ENCODE measurements around the gene NALCN. TPM values are rescaled to one million over a fixed set of nuclear protein-coding genes. Genes with fewer than 3 reads are reported as not detected.

NALCN gene
- total RNA-seq, result 2.3 TPM
- long read RNA-seq, partial matches to known transcripts, result 1 of 2 reads
- long read RNA-seq, other reads (novel, unspliced or antisense), result 1 of 2 reads

DNA sequence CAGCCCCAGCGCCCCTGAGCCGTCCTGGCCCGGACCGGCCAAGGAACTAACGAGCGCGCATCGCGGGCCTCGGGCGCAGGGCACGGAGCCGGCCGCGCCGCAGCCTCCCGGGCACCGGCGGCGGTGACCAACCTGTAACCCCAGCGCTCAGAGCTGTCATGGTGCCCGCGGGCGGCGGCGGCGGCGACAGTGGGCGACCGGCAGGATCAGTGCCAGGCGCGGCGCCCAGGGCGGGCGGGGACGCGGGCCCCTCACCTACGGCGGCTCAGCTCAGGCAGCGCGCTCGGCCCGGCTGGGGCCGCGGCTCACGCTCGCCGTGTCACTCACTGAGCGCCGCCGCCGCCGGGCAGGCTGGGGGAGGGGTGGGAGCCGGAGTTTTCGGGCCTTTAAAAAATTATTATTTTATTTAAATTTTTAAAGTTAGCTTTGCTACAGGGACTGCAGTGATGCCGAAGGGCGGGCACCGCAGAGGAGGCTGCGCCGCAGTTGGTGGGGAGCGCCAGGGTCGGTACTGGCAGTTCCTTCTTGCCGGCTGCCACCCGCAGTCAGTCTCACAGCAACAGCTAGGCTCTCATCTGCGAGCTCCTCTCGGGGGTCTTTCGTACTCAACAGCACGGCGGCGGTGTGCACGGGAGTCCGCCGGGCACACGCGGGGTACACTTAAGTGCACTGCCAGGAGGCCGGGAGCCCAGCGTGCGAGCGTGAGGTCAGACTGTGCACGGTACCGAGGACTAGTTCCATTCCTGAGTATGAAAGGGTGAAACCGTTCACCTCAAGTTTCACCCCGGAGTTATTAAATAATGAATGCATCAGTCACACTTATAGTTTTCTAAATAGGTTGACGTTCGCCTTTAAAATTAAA lies at the start of gene NALCN:
Gene NALCN (minus strand): TSS at position 328 of the 862 bp plus-strand sequence. CDS start 17,382 bp downstream, outside the sequence.
- intact Hi-C loops (cut with DNase I), result no loop called here
- DNase-seq (ENCODE audit: low spot score), result no peak

- intact Hi-C loops (cut with DNase I), result no loop called here
- DNase-seq (ENCODE audit: low spot score), result no peak
Measured at GRCh38 chr13:101465877-101466276, 49.6 kb upstream of the NALCN start.

DNA sequence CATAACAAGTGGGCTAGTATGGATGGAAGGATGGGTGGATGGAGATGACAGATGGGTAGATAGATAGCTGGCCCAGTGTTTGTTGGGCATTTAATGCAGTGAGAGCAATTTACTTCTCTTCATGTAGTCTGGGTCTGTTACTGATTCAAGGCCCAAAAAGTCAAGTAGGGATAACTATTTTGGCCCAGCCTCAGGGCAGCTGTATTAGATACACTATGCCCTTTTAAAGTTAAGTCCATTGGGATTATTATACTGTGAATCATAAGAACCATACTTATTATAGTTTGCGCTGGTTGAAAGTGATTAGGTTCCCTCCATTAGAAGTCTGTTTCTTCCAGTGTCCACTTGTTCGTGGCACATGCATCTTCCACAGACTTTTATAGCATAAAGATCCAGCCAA lies 40.9 kb upstream of the NALCN start:
- no peak for DNase-seq (ENCODE audit: low spot score)
- intact Hi-C loops (cut with DNase I), result no loop called here

- no peak for DNase-seq (ENCODE audit: low spot score)
- intact Hi-C loops (cut with DNase I), result no loop called here
Measured at GRCh38 chr13:101455863-101456262, 39.6 kb upstream of the NALCN start.

DNA sequence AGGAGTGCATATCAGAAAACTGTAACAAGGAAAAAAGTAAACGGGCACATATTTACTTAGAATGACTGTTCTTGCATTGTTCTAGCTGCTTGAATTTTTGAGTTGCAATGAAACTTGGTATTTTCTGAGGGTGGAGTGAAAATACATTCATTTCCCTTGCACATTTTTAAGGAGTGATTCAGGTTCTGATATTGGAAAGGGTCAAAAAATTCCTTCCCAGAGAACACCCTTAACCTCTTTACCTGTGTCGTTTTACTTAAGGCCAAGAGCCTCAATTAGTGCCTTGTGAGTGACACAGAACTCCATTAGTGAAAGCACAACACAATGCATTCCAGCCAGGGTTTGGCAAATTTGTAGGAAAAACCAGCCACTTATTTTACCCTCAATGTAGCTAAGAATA lies 38.5 kb upstream of the NALCN start:
- DNase-seq (ENCODE audit: low spot score), result no peak
- intact Hi-C loops (cut with DNase I), result no loop called here

DNA sequence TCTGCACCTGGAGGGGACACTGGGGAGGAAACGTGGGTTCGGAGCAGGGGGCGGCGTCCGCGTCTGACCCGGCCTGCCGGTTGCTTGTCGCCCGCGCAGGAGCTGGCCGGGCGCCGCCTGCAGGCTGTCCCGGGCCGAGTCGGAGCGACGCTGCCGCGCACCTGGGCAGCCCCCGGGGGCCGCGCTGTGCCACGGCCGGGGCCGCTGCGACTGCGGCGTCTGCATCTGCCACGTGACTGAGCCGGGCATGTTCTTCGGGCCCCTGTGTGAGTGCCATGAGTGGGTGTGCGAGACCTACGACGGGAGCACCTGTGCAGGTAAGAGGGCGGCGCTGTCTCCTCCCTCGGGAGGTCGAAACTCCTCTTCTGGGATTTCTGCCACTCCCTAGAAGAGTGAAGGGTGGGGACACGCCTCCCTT lies 37.5 kb upstream of the NALCN start:
- intact Hi-C loops (cut with DNase I), result no loop called here
- no peak for DNase-seq (ENCODE audit: low spot score)

DNA sequence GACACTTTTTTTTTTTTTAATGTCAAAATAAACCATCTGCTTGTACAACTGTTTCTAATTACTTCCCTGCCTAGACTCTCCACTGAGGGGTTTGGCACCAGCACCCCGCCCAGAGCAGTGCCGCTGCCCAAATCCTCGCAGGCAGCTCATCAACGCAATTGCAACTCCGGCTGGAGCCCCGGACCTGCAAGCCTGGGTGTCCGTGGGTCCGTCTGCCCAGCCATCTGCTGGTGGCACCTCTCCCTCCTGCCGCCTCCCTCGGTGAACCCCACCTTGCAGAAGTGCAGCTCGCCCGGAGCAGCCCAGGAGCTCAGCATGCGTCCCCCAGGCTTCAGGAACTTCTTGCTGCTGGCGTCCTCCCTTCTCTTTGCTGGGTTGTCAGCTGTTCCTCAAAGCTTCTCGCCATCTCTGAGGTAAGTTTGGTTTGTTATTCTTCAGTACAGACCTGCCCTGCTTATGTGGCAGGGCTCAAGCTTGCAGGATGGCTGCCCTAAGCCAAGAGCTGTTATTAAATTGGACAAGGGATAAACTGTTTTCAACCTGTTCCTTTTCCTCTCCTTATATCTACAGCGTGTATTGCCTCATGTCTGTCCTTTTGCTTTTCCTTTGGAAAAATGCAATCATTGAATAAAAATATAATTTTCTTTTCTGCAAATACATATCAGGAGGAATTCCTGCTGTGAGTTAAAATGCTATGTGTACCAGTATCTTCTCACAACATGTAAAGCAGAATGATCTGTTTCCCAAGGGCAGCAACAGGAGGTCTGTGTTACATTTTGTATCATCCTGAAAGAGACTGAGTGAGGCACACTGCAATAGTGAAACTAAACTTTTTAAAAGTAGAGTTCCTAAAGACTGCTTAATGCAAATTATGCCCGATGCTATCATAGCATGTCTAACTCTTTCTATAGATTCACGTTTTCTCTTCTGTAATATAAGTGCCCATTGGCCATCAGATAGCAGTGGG lies 36.5 kb upstream of the NALCN start, which contains the start of gene ITGBL1:
Gene ITGBL1 (plus strand): TSS at position 157 of the 967 bp plus-strand sequence. CDS start 159 bp downstream, at position 316.
- intact Hi-C loops (cut with DNase I), result no loop called here
- no peak for DNase-seq (ENCODE audit: low spot score)

GRCh38 chr13:101451641-101452040 lies 35.3 kb upstream of the NALCN start:
- intact Hi-C loops (cut with DNase I), result no loop called here
- DNase-seq (ENCODE audit: low spot score), result no peak

DNA sequence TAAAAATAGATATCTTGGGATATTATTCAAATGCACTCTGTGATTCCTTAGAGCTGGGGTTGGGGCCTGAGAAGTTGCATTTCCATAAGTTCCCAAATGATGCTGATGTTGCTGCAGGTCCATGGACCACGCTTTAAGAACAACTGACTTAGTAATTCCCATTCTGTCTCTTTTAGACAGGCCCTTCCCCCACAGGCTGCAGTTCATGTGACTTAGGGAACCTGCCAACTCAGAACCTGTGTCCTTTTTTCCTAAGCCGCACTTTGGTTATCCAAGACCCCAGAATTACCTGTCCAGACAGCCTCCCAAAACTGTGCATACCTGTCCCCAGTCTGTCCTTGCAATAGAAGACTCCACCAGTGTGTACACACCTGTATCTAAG lies 34.4 kb upstream of the NALCN start:
- no peak for DNase-seq (ENCODE audit: low spot score)
- intact Hi-C loops (cut with DNase I), result no loop called here

GRCh38 chr13:101449790-101450748 lies 33.8 kb upstream of the NALCN start:
- intact Hi-C loops (cut with DNase I), result no loop called here
- no peak for DNase-seq (ENCODE audit: low spot score)

- intact Hi-C loops (cut with DNase I), result no loop called here
Measured at GRCh38 chr13:101447852-101448251, 31.5 kb upstream of the NALCN start.

GRCh38 chr13:101434486-101434885 lies 18.2 kb upstream of the NALCN start:
- intact Hi-C loops (cut with DNase I), result no loop called here
- no peak for DNase-seq (ENCODE audit: low spot score)

More at GRCh38 chr13:101447852-101448251, 31.5 kb upstream of the NALCN start:
- DNase-seq (ENCODE audit: low spot score), result no peak

- intact Hi-C loops (cut with DNase I), result no loop called here
- DNase-seq (ENCODE audit: low spot score), result no peak
Measured at GRCh38 chr13:101433895-101434294, 17.6 kb upstream of the NALCN start.

- intact Hi-C loops (cut with DNase I), result no loop called here
- no peak for DNase-seq (ENCODE audit: low spot score)
Measured at GRCh38 chr13:101429733-101430132, 13.4 kb upstream of the NALCN start.

- no peak for DNase-seq (ENCODE audit: low spot score)
- intact Hi-C loops (cut with DNase I), result no loop called here
Measured at GRCh38 chr13:101425623-101426022, 9.3 kb upstream of the NALCN start.

DNA sequence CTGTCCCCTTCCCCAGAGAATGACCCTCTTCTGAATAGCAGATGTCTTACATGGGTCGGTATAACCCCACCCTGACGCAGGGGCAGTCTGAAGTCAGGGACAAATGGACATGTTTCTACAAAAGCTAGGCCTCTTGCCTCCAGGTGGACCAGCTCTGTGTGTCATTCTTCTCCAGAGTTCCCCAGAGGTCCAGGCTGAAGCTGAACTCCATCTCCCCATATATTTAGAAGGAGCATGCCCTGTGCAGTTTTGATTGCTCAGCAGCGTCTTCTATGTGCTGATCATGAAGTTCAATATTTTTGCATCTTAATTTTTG lies 8.8 kb upstream of the NALCN start:
- no peak for DNase-seq (ENCODE audit: low spot score)
- intact Hi-C loops (cut with DNase I), result no loop called here

GRCh38 chr13:101424381-101425155 lies 8.3 kb upstream of the NALCN start:
- intact Hi-C loops (cut with DNase I), result no loop called here
- no peak for DNase-seq (ENCODE audit: low spot score)

DNA sequence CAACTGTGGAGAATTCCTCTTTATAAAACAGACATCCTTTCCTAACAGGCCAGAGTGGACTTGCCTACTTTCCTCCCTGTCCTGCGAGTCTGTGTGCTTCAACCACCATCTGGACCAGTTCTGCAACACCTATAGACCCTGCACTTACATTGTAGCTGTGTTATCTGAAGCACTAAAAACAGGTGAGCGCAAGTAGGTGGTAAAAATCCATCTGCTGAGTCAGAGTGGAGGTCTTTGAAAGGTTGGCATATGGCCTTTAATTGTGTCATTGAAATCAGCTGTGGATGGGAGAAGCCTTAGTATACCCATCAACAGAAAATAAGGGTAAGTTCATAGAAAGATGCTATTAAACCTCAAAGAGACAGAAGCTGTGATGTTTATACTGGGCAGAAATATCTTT lies 7.6 kb upstream of the NALCN start:
- DNase-seq (ENCODE audit: low spot score), result no peak
- intact Hi-C loops (cut with DNase I), result no loop called here

Measured in cardiac septum (tissue), 1 donor.